ENCODE results near the gene CLOCK. TPM values are rescaled to one million over a fixed set of nuclear protein-coding genes. Genes with fewer than 3 reads are reported as not detected.

Gene CLOCK
- total RNA-seq, 2 donors from 2014 or later = 19.5 to 25.4 TPM

DNA sequence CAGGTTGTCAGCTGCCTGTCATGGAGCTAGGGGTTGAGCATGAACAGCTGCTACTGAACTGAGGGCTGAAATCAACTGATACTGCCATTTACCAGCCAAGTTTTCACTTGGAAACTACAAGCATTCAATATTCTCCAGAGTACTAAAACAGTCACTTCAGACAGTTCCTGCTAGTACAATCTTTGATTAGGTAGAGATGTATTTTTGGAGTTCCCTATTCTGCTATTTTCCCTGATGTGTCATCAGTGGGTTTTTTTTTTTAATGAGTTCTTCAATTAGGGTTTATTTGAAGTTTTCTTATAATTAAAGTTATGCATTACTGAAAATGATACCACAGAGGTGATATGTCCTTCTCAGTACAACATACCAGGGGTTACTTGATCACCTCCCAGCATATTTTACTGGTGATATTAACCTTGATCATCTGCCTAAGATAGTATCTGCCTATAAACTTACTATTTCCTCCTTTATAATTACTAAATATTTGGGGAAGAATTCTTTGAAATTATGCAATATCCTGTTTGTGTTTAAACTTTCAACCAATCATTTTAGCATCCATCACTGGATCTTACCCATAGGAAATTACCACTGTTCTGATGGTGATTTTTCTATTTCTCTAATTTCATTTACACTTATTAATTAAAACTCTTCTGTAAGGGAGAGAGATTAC, 31.8 kb upstream of the CLOCK start:
- Histone ChIP-seq H3K36me3 (no peaks in the 10 kb centered on the region), H3K9me3 (no peaks in the 10 kb centered on the region), H3K27ac (no peak overlapping the region), H3K4me1 (replicated peaks) (no peaks in the 10 kb centered on the region), H3K27me3 (replicated peaks; ENCODE audit: insufficient read depth) (no peaks in the 10 kb centered on the region), H3K4me3 (no peak overlapping the region)
- DNase-seq (ENCODE audit: low spot score) = no peak
- TF ChIP-seq, protein P1, sequence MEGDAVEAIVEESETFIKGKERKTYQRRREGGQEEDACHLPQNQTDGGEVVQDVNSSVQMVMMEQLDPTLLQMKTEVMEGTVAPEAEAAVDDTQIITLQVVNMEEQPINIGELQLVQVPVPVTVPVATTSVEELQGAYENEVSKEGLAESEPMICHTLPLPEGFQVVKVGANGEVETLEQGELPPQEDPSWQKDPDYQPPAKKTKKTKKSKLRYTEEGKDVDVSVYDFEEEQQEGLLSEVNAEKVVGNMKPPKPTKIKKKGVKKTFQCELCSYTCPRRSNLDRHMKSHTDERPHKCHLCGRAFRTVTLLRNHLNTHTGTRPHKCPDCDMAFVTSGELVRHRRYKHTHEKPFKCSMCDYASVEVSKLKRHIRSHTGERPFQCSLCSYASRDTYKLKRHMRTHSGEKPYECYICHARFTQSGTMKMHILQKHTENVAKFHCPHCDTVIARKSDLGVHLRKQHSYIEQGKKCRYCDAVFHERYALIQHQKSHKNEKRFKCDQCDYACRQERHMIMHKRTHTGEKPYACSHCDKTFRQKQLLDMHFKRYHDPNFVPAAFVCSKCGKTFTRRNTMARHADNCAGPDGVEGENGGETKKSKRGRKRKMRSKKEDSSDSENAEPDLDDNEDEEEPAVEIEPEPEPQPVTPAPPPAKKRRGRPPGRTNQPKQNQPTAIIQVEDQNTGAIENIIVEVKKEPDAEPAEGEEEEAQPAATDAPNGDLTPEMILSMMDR (IDR thresholded peaks at IDR 0.05) = no peak
- TF ChIP-seq POLR2AphosphoS5 (IDR thresholded peaks at IDR 0.05) = no peak
- no peak for TF ChIP-seq POLR2A (IDR thresholded peaks at IDR 0.05)
- intact Hi-C loops (cut with DNase I) = no loop called here

- no peak for DNase-seq (ENCODE audit: low spot score)
- no peaks in the 10 kb centered on the region for H3K27me3 ChIP-seq (replicated peaks; ENCODE audit: insufficient read depth)
- intact Hi-C loops (cut with DNase I) = no loop called here
- H3K36me3 ChIP-seq = no peaks in the 10 kb centered on the region
- H3K4me3 ChIP-seq = no peak overlapping the region
- H3K27ac ChIP-seq = no peak overlapping the region
- TF ChIP-seq POLR2A (IDR thresholded peaks at IDR 0.05) (no peak), POLR2AphosphoS5 (IDR thresholded peaks at IDR 0.05) (no peak)
- TF ChIP-seq, protein P1 (IDR thresholded peaks at IDR 0.05) = no peak
- H3K9me3 ChIP-seq = no peaks in the 10 kb centered on the region
- H3K4me1 ChIP-seq (replicated peaks) = no peaks in the 10 kb centered on the region
- WGBS = 89% methylated on average over 1 of the region's 1 CpG
Measured at GRCh38 chr4:55575513-55575912, 28.8 kb upstream of the CLOCK start.

- no peak for DNase-seq (ENCODE audit: low spot score)
- Histone ChIP-seq H3K27ac (no peak overlapping the region), H3K4me1 (replicated peaks) (no peaks in the 10 kb centered on the region), H3K27me3 (replicated peaks; ENCODE audit: insufficient read depth) (no peaks in the 10 kb centered on the region), H3K36me3 (no peaks in the 10 kb centered on the region), H3K4me3 (no peak overlapping the region), H3K9me3 (no peaks in the 10 kb centered on the region)
- whole genome bisulfite sequencing = 85% methylated on average over 1 of the region's 1 CpG
- TF ChIP-seq POLR2AphosphoS5 (IDR thresholded peaks at IDR 0.05) (no peak), POLR2A (IDR thresholded peaks at IDR 0.05) (no peak)
- TF ChIP-seq, protein P1 (IDR thresholded peaks at IDR 0.05) = no peak
- intact Hi-C loops (cut with DNase I) = no loop called here
Measured at GRCh38 chr4:55574252-55574651, 27.5 kb upstream of the CLOCK start.

GRCh38 chr4:55571806-55572205, 25.1 kb upstream of the CLOCK start:
- intact Hi-C loops (cut with DNase I) = no loop called here
- TF ChIP-seq, protein P1 (IDR thresholded peaks at IDR 0.05) = no peak
- no peak for TF ChIP-seq POLR2AphosphoS5 (IDR thresholded peaks at IDR 0.05)
- no peak for TF ChIP-seq POLR2A (IDR thresholded peaks at IDR 0.05)
- no peak for DNase-seq (ENCODE audit: low spot score)
- H3K4me1 ChIP-seq (replicated peaks) = no peaks in the 10 kb centered on the region
- no peaks in the 10 kb centered on the region for H3K36me3 ChIP-seq
- no peaks in the 10 kb centered on the region for H3K27me3 ChIP-seq (replicated peaks; ENCODE audit: insufficient read depth)
- no peak overlapping the region for H3K4me3 ChIP-seq
- no peaks in the 10 kb centered on the region for H3K9me3 ChIP-seq
- H3K27ac ChIP-seq = no peak overlapping the region
- WGBS = 70% methylated on average over 3 of the region's 3 CpGs

- WGBS = 52% methylated on average over 1 of the region's 1 CpG
- H3K36me3 ChIP-seq = no peaks in the 10 kb centered on the region
- TF ChIP-seq POLR2A (IDR thresholded peaks at IDR 0.05) (no peak), POLR2AphosphoS5 (IDR thresholded peaks at IDR 0.05) (no peak)
- TF ChIP-seq, protein P1 (IDR thresholded peaks at IDR 0.05) = no peak
- no peak overlapping the region for H3K27ac ChIP-seq
- H3K4me1 ChIP-seq (replicated peaks) = no peaks in the 10 kb centered on the region
- no peaks in the 10 kb centered on the region for H3K9me3 ChIP-seq
- intact Hi-C loops (cut with DNase I) = no loop called here
- H3K27me3 ChIP-seq (replicated peaks; ENCODE audit: insufficient read depth) = no peaks in the 10 kb centered on the region
- H3K4me3 ChIP-seq = no peak overlapping the region
- no peak for DNase-seq (ENCODE audit: low spot score)
Measured at GRCh38 chr4:55568905-55569504, 22.3 kb upstream of the CLOCK start.

Data from prostate gland (tissue), 2 donors.